Neuronal stem cell (in vitro differentiated cells): ENCODE measurements around the gene AFTPH.

Experiments
- DNase-seq: peaks from one replicate; pipeline ENCODE4 v3.0.0-alpha.2; 2013; ENCODE audit warnings: low spot score
- H2AFZ ChIP-seq: one replicate; pipeline ENCODE4 v1.6.1; 2013; ENCODE audit warnings: mild to moderate bottlenecking, low read length, inconsistent platforms
- H2AK5ac ChIP-seq: 2 replicates; pipeline ENCODE4 v1.6.1; 2013; ENCODE audit warnings: low read depth, mild to moderate bottlenecking, inconsistent platforms, low read length, moderate library complexity, mixed read lengths
- H2BK120ac ChIP-seq: 2 replicates; pipeline ENCODE4 v1.6.1; 2013; ENCODE audit warnings: low read depth, mild to moderate bottlenecking, inconsistent platforms, low read length, moderate library complexity, mixed read lengths
- H2BK12ac ChIP-seq: one replicate; pipeline ENCODE4 v1.6.1; 2013; ENCODE audit warnings: low read length, inconsistent platforms
- H2BK15ac ChIP-seq: 2 replicates; pipeline ENCODE4 v1.6.1; 2013; ENCODE audit warnings: mild to moderate bottlenecking, low read length, inconsistent platforms, mixed read lengths
- H2BK5ac ChIP-seq: one replicate; pipeline ENCODE4 v1.6.1; 2013; ENCODE audit warnings: inconsistent platforms, mild to moderate bottlenecking, low read length, moderate library complexity
- H3K14ac ChIP-seq: one replicate; pipeline ENCODE4 v1.6.1; 2013; ENCODE audit warnings: low read length, inconsistent platforms
- H3K18ac ChIP-seq: 2 replicates; pipeline ENCODE4 v1.6.1; 2013; ENCODE audit warnings: low read length, inconsistent platforms
- H3K23ac ChIP-seq: 2 replicates; pipeline ENCODE4 v1.6.1; 2013; ENCODE audit warnings: low read depth, mild to moderate bottlenecking, mixed read lengths, low read length, inconsistent platforms; ENCODE audit not compliant: poor library complexity
- H3K27ac ChIP-seq: replicated peaks from 3 replicates; pipeline ENCODE4 v1.5.1; 2013; ENCODE audit warnings: low read length, inconsistent platforms
- H3K27me3 ChIP-seq, 3 experiments: 2 replicates each; pipeline ENCODE4 v1.6.1; 2013; ENCODE audit warnings: low read length in 3 of 3, mild to moderate bottlenecking in 2 of 3, inconsistent platforms in 1 of 3, low read depth in 1 of 3, mixed read lengths in 1 of 3, moderate library complexity in 1 of 3; ENCODE audit not compliant: control insufficient read depth in 3 of 3, insufficient read depth in 3 of 3
- H3K36me3 ChIP-seq, 2 donors: replicated peaks in 1 of 2; 2 replicates each; pipeline ENCODE4 v1.6.1; 2013; ENCODE audit warnings: low read length in 2 of 2; ENCODE audit not compliant: control insufficient read depth in 2 of 2, insufficient read depth in 2 of 2
- H3K4ac ChIP-seq: 2 replicates; pipeline ENCODE4 v1.6.1; 2013; ENCODE audit warnings: inconsistent platforms, mild to moderate bottlenecking, low read length, moderate library complexity
- H3K4me1 ChIP-seq, 2 donors: 1 replicate in 1 of 2; 2 replicates in 1 of 2; pipeline ENCODE4 v1.6.1; 2013; ENCODE audit warnings: low read length in 2 of 2, low read depth in 1 of 2; ENCODE audit not compliant: control insufficient read depth in 2 of 2, insufficient read depth in 1 of 2
- H3K4me2 ChIP-seq: one replicate; pipeline ENCODE4 v1.6.1; 2013; ENCODE audit warnings: mild to moderate bottlenecking, low read length, inconsistent platforms; ENCODE audit not compliant: insufficient read depth, poor library complexity, severe bottlenecking
- H3K4me3 ChIP-seq, 2 donors: 2 replicates each; pipeline ENCODE4 v1.5.1; 2013; ENCODE audit warnings: low read length in 2 of 2, mild to moderate bottlenecking in 2 of 2, inconsistent platforms in 1 of 2, moderate library complexity in 1 of 2
- H3K79me1 ChIP-seq: one replicate; pipeline ENCODE4 v1.6.1; 2013; ENCODE audit warnings: low read depth, mild to moderate bottlenecking, inconsistent platforms, low read length, moderate library complexity
- H3K9ac ChIP-seq: one replicate; pipeline ENCODE4 v1.6.1; 2013; ENCODE audit warnings: mild to moderate bottlenecking, low read depth, low read length, inconsistent platforms; ENCODE audit not compliant: poor library complexity
- H3K9me3 ChIP-seq, 2 donors: replicated peaks in 1 of 2; 2 replicates each; pipeline versions ENCODE3 to v1.6.1; 2013; ENCODE audit warnings: low read length in 2 of 2, mild to moderate bottlenecking in 2 of 2, inconsistent platforms in 1 of 2, low read depth in 1 of 2, mixed read lengths in 1 of 2, moderate library complexity in 1 of 2; ENCODE audit not compliant: control insufficient read depth in 2 of 2, insufficient read depth in 1 of 2
- H4K8ac ChIP-seq: one replicate; pipeline ENCODE4 v1.6.1; 2013; ENCODE audit warnings: low read depth, mild to moderate bottlenecking, inconsistent platforms, low read length, moderate library complexity
- H4K91ac ChIP-seq: one replicate; pipeline ENCODE4 v1.6.1; 2013; ENCODE audit warnings: low read length, low read depth, mild to moderate bottlenecking, inconsistent platforms; ENCODE audit not compliant: poor library complexity
- WGBS, 2 donors: extraction: QIAGEN DNeasy Blood & Tissue Kit; methylation state at CpG; one replicate each; pipeline ENCODE4 v1.1.7; 2013; ENCODE audit warnings: missing lambda C conversion rate in 2 of 2, mixed read lengths in 1 of 2; ENCODE audit not compliant: insufficient read length in 2 of 2, insufficient replicate concordance in 1 of 2; ENCODE audit errors: extremely low coverage in 2 of 2; 5-methylcytosine and 5-hydroxymethylcytosine counted together

Gene AFTPH

GRCh38 chr2:64492821-64493220 is 31.3 kb upstream of the AFTPH start:
- no peak overlapping the region for H3K14ac ChIP-seq
- no peak overlapping the region for H2BK120ac ChIP-seq
- no peaks in the 10 kb centered on the region for H3K79me1 ChIP-seq
- no peak overlapping the region for H4K91ac ChIP-seq
- H3K23ac ChIP-seq: no peak overlapping the region
- H3K4me3 ChIP-seq: no peak overlapping the region
- H2BK15ac ChIP-seq: no peak overlapping the region
- no peaks in the 10 kb centered on the region for H3K9me3 ChIP-seq
- DNase-seq: no peak
- no peak overlapping the region for H3K4me2 ChIP-seq
- H3K27ac ChIP-seq: no peak overlapping the region
- no peak overlapping the region for H3K9ac ChIP-seq
- no CpG with 5 or more reads among the region's 3 CpGs for WGBS, 2 donors
- no peak overlapping the region for H3K18ac ChIP-seq
- no peak overlapping the region for H2BK5ac ChIP-seq
- H4K8ac ChIP-seq: no peak overlapping the region
- H3K4ac ChIP-seq: no peak overlapping the region
- no peaks in the 10 kb centered on the region for H3K27me3 ChIP-seq
- peaks cover 6 to 7% of the 10 kb centered on the region in 2 donors for H3K4me1 ChIP-seq
- no peak overlapping the region for H2AK5ac ChIP-seq
- no peak overlapping the region for H2AFZ ChIP-seq
- no peak overlapping the region for H2BK12ac ChIP-seq
- H3K36me3 ChIP-seq: no peaks in the 10 kb centered on the region

- no peak overlapping the region for H2BK5ac ChIP-seq
- H2AFZ ChIP-seq: peak overlapping the region; percentile 50
- no peak overlapping the region for H3K14ac ChIP-seq
- H3K4ac ChIP-seq: no peak overlapping the region
- peaks cover 0 to 7% of the 10 kb centered on the region in 2 donors for H3K4me1 ChIP-seq
- no peak overlapping the region for H4K91ac ChIP-seq
- no peaks in the 10 kb centered on the region for H3K9me3 ChIP-seq
- no peak overlapping the region for H3K18ac ChIP-seq
- WGBS, 2 donors: no CpG with 5 or more reads among the region's 4 CpGs
- H3K27ac ChIP-seq: no peak overlapping the region
- no peak overlapping the region for H3K4me2 ChIP-seq
- no peak overlapping the region for H3K4me3 ChIP-seq
- no peak overlapping the region for H3K23ac ChIP-seq
- H3K9ac ChIP-seq: no peak overlapping the region
- DNase-seq: no peak
- no peaks in the 10 kb centered on the region for H3K36me3 ChIP-seq
- no peak overlapping the region for H2AK5ac ChIP-seq
- H2BK120ac ChIP-seq: no peak overlapping the region
- no peak overlapping the region for H4K8ac ChIP-seq
- H3K27me3 ChIP-seq: peaks cover 0 to 3% (median 0%) of the 10 kb centered on the region in 3 experiments
- H2BK12ac ChIP-seq: no peak overlapping the region
- H3K79me1 ChIP-seq: no peaks in the 10 kb centered on the region
- no peak overlapping the region for H2BK15ac ChIP-seq
Measured at GRCh38 chr2:64493788-64494187, 30.3 kb upstream of the AFTPH start.

DNA sequence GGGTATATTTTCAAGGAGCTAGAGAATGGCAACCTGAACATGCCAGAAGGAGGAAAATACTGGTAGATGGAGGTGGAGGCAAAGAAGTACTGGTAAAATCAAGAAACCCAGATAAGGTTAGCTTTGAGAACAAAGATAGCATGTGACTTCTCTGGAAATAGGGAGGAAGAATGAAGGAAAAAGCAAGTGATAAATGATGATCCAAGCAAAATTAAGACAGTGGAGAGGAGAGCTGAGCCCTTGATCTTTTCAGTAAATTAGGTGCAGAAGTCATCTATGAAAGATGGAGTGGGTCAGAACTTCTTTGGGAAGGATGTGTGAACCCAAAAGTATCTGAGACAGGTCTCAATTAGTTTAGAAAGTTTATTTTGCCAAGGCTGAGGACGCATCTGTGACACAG is 25.7 kb upstream of the AFTPH start:
- Histone ChIP-seq H3K27ac (no peak overlapping the region), H3K4me2 (no peak overlapping the region), H2BK120ac (no peak overlapping the region), H3K79me1 (no peaks in the 10 kb centered on the region), H2BK15ac (no peak overlapping the region), H3K18ac (no peak overlapping the region), H2BK12ac (no peak overlapping the region), H3K36me3 (no peaks in the 10 kb centered on the region), H2BK5ac (no peak overlapping the region), H2AFZ (no peak overlapping the region), H3K23ac (no peak overlapping the region), H3K4me3 (no peak overlapping the region), H3K4me1 (no peaks in the 10 kb centered on the region), H3K4ac (no peak overlapping the region), H4K91ac (no peak overlapping the region), H3K9me3 (no peaks in the 10 kb centered on the region), H4K8ac (no peak overlapping the region), H3K14ac (no peak overlapping the region), H2AK5ac (no peak overlapping the region), H3K27me3 (peaks cover 0 to 8% (median 0%) of the 10 kb centered on the region in 3 experiments), H3K9ac (no peak overlapping the region)
- no CpG with 5 or more reads among the region's 1 CpG for WGBS, 2 donors
- DNase-seq: no peak

DNA sequence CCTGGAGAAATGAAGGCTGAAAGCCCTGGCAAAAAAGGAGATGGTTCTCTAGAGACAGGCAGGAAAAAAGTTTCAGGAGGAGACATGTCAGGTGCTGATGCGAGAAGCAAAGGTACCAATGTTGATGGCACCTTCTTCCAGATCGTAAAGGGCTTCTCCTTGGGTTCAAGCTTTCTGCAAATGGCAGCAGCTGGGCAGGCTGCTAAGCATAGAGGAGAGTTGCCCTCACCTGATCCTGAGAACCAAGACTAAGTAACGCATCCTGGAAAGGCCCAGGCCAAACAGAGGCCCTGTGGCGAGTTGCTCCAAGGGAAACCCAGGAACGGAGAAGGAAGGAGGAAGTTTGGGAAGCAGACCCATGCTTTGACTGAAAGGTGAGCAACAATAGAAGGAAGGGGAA is 23.6 kb upstream of the AFTPH start:
- Histone ChIP-seq H3K36me3 (no peaks in the 10 kb centered on the region), H2AFZ (no peak overlapping the region), H3K4me1 (peaks cover 0 to 2% of the 10 kb centered on the region in 2 donors), H4K91ac (no peak overlapping the region), H3K18ac (no peak overlapping the region), H3K79me1 (no peaks in the 10 kb centered on the region), H3K23ac (no peak overlapping the region), H2BK5ac (no peak overlapping the region), H2AK5ac (no peak overlapping the region), H3K9ac (no peak overlapping the region), H3K9me3 (no peaks in the 10 kb centered on the region), H3K27ac (no peak overlapping the region), H4K8ac (no peak overlapping the region), H3K4me3 (no peak overlapping the region), H2BK12ac (no peak overlapping the region), H3K4me2 (no peak overlapping the region), H3K14ac (no peak overlapping the region), H2BK120ac (no peak overlapping the region), H2BK15ac (no peak overlapping the region), H3K27me3 (peaks cover 0 to 8% (median 0%) of the 10 kb centered on the region in 3 experiments), H3K4ac (no peak overlapping the region)
- WGBS, 2 donors: no CpG with 5 or more reads among the region's 5 CpGs
- no peak for DNase-seq
